Measurements from ENCODE around the gene BICD2.
"Not testable (repeated sequence)": the region's sequence is repeated elsewhere in the genome, so short reads cannot be mapped to it uniquely, and the experiment has no call there.

BICD2 gene

GRCh38 chr9:92798358-92798757 is 33.7 kb upstream of the BICD2 start:
- H3K4me3 ChIP-seq (replicated peaks; ENCODE audit: low read depth, low read length): no peak overlapping the region
- TF ChIP-seq CTCF (IDR thresholded peaks at IDR 0.05; ENCODE audit: low read length, missing control alignments): no peak
- no peak for DNase-seq (ENCODE audit: low read depth)

GRCh38 chr9:92796337-92796804 is 31.7 kb upstream of the BICD2 start:
- not testable (repeated sequence) for DNase-seq (ENCODE audit: low read depth); H3K4me3 ChIP-seq (replicated peaks; ENCODE audit: low read depth, low read length)

- H3K4me3 ChIP-seq (replicated peaks; ENCODE audit: low read depth, low read length): no peak overlapping the region
- no peak for DNase-seq (ENCODE audit: low read depth)
- no peak for TF ChIP-seq CTCF (IDR thresholded peaks at IDR 0.05; ENCODE audit: low read length, missing control alignments)
Measured at GRCh38 chr9:92795598-92796336, 31.1 kb upstream of the BICD2 start.

DNA sequence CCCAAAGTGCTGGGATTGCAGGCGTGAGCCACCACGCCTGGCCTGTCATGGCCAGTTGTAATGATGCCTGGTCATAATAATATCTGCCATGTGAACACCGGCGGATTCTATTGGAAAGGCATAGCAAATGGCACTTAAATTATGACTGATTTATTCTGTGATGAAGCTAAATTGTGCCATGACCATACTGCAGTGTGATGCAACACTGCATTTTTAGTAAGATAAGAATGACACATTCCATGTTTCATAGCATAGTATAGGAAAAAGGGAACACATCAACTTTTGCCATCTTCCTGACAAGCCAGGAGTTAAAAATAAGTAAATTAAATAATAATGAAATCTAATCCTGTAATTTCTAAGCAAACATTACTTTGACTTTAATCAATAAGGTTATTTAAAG is 30.4 kb upstream of the BICD2 start:
- H3K4me3 ChIP-seq (replicated peaks; ENCODE audit: low read depth, low read length): no peak overlapping the region
- DNase-seq (ENCODE audit: low read depth): no peak
- TF ChIP-seq CTCF (IDR thresholded peaks at IDR 0.05; ENCODE audit: low read length, missing control alignments): no peak

DNA sequence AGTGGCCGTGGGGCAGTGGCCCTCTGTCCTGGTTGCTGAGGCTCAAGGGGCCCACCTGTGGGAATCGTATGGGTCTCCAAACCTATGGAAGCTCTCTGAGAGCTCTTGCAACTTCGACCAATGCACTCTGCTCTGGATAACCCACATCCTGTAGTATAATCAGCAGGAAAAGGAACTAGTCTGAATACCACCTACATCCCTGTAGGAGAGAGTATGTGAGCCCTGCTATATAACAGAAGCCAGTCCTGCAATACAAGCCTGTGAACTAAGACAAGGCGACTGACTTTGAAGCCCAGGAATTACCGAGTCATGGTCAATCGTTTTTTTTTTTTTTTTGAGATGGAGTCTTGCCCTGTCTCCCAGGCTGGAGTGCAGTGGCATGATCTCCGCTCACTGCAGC is 29.8 kb upstream of the BICD2 start:
- H3K4me3 ChIP-seq (replicated peaks; ENCODE audit: low read depth, low read length): no peak overlapping the region
- no peak for DNase-seq (ENCODE audit: low read depth)
- no peak for TF ChIP-seq CTCF (IDR thresholded peaks at IDR 0.05; ENCODE audit: low read length, missing control alignments)

GRCh38 chr9:92790542-92791527 is 26.2 kb upstream of the BICD2 start:
- peak; percentile 88 for TF ChIP-seq CTCF (IDR thresholded peaks at IDR 0.05; ENCODE audit: low read length, missing control alignments)
- no peak overlapping the region for H3K4me3 ChIP-seq (replicated peaks; ENCODE audit: low read depth, low read length)
- DNase-seq (ENCODE audit: low read depth): peak; percentile 86

DNA sequence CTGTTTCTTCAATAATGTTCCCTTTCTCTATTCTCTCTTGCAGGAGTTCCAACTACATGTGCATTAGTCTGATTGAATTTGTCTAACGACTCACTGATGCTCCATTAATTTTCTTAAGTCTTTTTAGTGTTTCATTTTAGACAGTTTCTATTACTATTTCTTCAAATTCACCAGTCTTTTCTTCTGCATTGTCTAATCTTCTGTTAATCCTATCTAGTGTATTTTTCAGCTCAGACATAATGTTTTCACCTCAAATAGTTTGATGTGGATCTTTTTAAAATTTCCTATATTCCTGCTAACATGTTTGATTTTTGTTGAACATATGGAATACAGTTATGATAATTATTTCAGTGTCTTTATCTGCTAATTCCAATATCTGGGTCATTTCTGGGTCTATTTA is 21.7 kb upstream of the BICD2 start:
- no peak overlapping the region for H3K4me3 ChIP-seq (replicated peaks; ENCODE audit: low read depth, low read length)
- TF ChIP-seq CTCF (IDR thresholded peaks at IDR 0.05; ENCODE audit: low read length, missing control alignments): no peak
- no peak for DNase-seq (ENCODE audit: low read depth)
